ENCODE measurements around the gene CIBAR2. TPM values are rescaled to one million over a fixed set of nuclear protein-coding genes. Genes with fewer than 3 reads are reported as not detected.

CIBAR2 gene
- total and polyA plus RNA-seq, 10 of the 15 experiments (the other 5 are each of a cell fraction or from before 2014, with no cell fraction given), result 0.05 to 0.16 (median 0.07) TPM; not detected in 7

- Histone ChIP-seq H3K79me2 (ENCODE audit: control insufficient read depth, insufficient read depth, low read length) (no peaks in the 10 kb centered on the region), H3K9me3 (replicated peaks; ENCODE audit: control insufficient read depth, insufficient read depth, low read length) (no peaks in the 10 kb centered on the region), H2AFZ (ENCODE audit: control insufficient read depth, low read depth, low read length) (no peak overlapping the region), H4K20me1 (ENCODE audit: control insufficient read depth, insufficient read depth) (no peaks in the 10 kb centered on the region), H3K4me2 (ENCODE audit: control insufficient read depth, insufficient read depth) (no peak overlapping the region), H3K9ac (ENCODE audit: control insufficient read depth, insufficient read depth, low read length) (no peak overlapping the region), H3K4me1 (ENCODE audit: control insufficient read depth, insufficient read depth, low read length) (peaks cover 4% of the 10 kb centered on the region), H3K27ac (ENCODE audit: control insufficient read depth, insufficient read depth) (no peak overlapping the region), H3K36me3 (ENCODE audit: control insufficient read depth in 2 of 2, insufficient read depth in 2 of 2, low read length in 1 of 2) (no peaks in the 10 kb centered on the region), H3K4me3 (no peak overlapping the region), H3K27me3 (replicated peaks in 1 of 2; ENCODE audit: control insufficient read depth in 2 of 2, insufficient read depth in 2 of 2, low read length in 1 of 2) (no peaks in the 10 kb centered on the region; a peak in 1 of 4 replicates)
- TF ChIP-seq EGR1 (IDR thresholded peaks at IDR 0.05; ENCODE audit: borderline replicate concordance in 1 of 2, low read depth in 2 of 2, low read length in 2 of 2) (no peak), YY1 (IDR thresholded peaks at IDR 0.05; ENCODE audit: low read depth, low read length) (no peak)
- BruUV-seq (replicated peaks), result no TSS peak
- ChIA-PET POLR2A (no interaction called here), SMC1A (ENCODE audit: uncharacterized antibody, unreplicated experiment) (no interaction called here), CTCF (interaction anchor here (2.4 kb wide), 1 partner anchor 23 kb away, joined by 8 read pairs; no protein-coding TSS in a partner anchor), RAD21 (ENCODE audit: unreplicated experiment) (no interaction called here)
- in situ Hi-C loops (cut with MboI) (no loop called here), intact Hi-C loops (cut with micrococcal nuclease; ENCODE audit: unreplicated experiment) (no loop called here)
- WGBS (ENCODE audit: insufficient coverage, insufficient replicate concordance, low lambda C conversion rate, missing lambda C conversion rate), result 74% methylated on average over 15 of the region's 15 CpGs
- ATAC-seq (no peak), FAIRE-seq (no peak), DNase-seq (ENCODE audit: low read depth, low spot score) (no peak)
Observed at GRCh38 chr16:85049706-85050305, 62.5 kb downstream of the CIBAR2 start.

GRCh38 chr16:85048921-85049562, 63.2 kb downstream of the CIBAR2 start:
- intact Hi-C loops (cut with micrococcal nuclease; ENCODE audit: unreplicated experiment), result no loop called here
- ChIA-PET SMC1A (ENCODE audit: uncharacterized antibody, unreplicated experiment) (no interaction called here), CTCF (no interaction called here), RAD21 (ENCODE audit: unreplicated experiment) (no interaction called here), POLR2A (no interaction called here)
- no peaks in the 10 kb centered on the region for H4K20me1 ChIP-seq (ENCODE audit: control insufficient read depth, insufficient read depth)
- H2AFZ ChIP-seq (ENCODE audit: control insufficient read depth, low read depth, low read length), result no peak overlapping the region
- H3K79me2 ChIP-seq (ENCODE audit: control insufficient read depth, insufficient read depth, low read length), result no peaks in the 10 kb centered on the region
- no peak overlapping the region for H3K27ac ChIP-seq (ENCODE audit: control insufficient read depth, insufficient read depth)
- no peaks in the 10 kb centered on the region for H3K36me3 ChIP-seq (ENCODE audit: control insufficient read depth in 2 of 2, insufficient read depth in 2 of 2, low read length in 1 of 2)
- BruUV-seq (replicated peaks), result no TSS peak
- ATAC-seq (no peak), DNase-seq (ENCODE audit: low read depth, low spot score) (no peak), FAIRE-seq (no peak)
- in situ Hi-C loops (cut with MboI), result no loop called here
- no peaks in the 10 kb centered on the region for H3K9me3 ChIP-seq (replicated peaks; ENCODE audit: control insufficient read depth, insufficient read depth, low read length)
- no peak overlapping the region for H3K9ac ChIP-seq (ENCODE audit: control insufficient read depth, insufficient read depth, low read length)
- no peaks in the 10 kb centered on the region; a peak in 1 of 4 replicates for H3K27me3 ChIP-seq (replicated peaks in 1 of 2; ENCODE audit: control insufficient read depth in 2 of 2, insufficient read depth in 2 of 2, low read length in 1 of 2)
- no peak overlapping the region for H3K4me2 ChIP-seq (ENCODE audit: control insufficient read depth, insufficient read depth)
- H3K4me1 ChIP-seq (ENCODE audit: control insufficient read depth, insufficient read depth, low read length), result no peaks in the 10 kb centered on the region
- 62% methylated on average over 17 of the region's 17 CpGs for WGBS (ENCODE audit: insufficient coverage, insufficient replicate concordance, low lambda C conversion rate, missing lambda C conversion rate)
- no peak overlapping the region for H3K4me3 ChIP-seq
- TF ChIP-seq ZNF24 (IDR thresholded peaks at IDR 0.05), result no peak
- TF ChIP-seq BHLHE40 (IDR thresholded peaks at IDR 0.05; ENCODE audit: borderline replicate concordance in 1 of 2, low read depth in 2 of 2, low read length in 1 of 2), result no peak
- TF ChIP-seq PRDM15 (CRISPR knock-in tag; IDR thresholded peaks at IDR 0.05), result no peak
- no peak for TF ChIP-seq HSF1 (IDR thresholded peaks at IDR 0.05; ENCODE audit: low read depth, low read length)
- no peak for TF ChIP-seq SMARCA5 (IDR thresholded peaks at IDR 0.05)
- TF ChIP-seq POLR2AphosphoS2 (IDR thresholded peaks at IDR 0.05; ENCODE audit: low read depth, low read length), result no peak
